Measurements from ENCODE around the gene HEPACAM2. TPM values are rescaled to one million over a fixed set of nuclear protein-coding genes. Genes with fewer than 3 reads are reported as not detected.

HEPACAM2 gene
- total and polyA plus RNA-seq, 2 of the 8 experiments (the other 6 are each of a cell fraction or from before 2014, with no cell fraction given), result not detected

DNA sequence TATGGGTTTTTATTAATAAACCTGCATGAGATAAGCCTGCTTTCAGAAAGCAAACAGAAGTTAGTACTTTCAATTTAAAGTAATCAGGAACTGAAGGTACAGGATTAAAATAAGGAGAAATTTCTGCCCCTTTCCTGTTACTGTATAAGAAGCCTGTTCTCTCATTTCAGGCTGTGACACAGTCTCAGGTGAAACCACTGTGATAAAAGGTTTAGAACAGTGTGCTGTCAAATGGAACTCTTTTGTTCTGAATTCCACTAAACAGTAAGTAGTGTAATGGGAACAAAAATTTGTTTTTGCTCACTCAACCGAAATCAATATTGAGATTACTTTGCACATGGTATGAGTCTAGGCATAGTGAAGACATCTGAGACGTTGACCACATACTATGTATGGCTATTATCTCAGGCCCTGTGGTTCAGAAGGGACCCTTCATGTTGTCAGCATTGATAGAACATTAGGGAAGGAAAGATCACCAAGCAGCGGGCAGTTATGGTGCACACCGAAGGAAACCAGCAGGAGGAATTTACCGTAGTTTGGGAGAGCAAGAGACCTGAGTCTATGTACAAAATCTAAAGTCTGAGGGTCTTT lies 14.9 kb downstream of the HEPACAM2 start (continued):
- TF ChIP-seq, protein P1, sequence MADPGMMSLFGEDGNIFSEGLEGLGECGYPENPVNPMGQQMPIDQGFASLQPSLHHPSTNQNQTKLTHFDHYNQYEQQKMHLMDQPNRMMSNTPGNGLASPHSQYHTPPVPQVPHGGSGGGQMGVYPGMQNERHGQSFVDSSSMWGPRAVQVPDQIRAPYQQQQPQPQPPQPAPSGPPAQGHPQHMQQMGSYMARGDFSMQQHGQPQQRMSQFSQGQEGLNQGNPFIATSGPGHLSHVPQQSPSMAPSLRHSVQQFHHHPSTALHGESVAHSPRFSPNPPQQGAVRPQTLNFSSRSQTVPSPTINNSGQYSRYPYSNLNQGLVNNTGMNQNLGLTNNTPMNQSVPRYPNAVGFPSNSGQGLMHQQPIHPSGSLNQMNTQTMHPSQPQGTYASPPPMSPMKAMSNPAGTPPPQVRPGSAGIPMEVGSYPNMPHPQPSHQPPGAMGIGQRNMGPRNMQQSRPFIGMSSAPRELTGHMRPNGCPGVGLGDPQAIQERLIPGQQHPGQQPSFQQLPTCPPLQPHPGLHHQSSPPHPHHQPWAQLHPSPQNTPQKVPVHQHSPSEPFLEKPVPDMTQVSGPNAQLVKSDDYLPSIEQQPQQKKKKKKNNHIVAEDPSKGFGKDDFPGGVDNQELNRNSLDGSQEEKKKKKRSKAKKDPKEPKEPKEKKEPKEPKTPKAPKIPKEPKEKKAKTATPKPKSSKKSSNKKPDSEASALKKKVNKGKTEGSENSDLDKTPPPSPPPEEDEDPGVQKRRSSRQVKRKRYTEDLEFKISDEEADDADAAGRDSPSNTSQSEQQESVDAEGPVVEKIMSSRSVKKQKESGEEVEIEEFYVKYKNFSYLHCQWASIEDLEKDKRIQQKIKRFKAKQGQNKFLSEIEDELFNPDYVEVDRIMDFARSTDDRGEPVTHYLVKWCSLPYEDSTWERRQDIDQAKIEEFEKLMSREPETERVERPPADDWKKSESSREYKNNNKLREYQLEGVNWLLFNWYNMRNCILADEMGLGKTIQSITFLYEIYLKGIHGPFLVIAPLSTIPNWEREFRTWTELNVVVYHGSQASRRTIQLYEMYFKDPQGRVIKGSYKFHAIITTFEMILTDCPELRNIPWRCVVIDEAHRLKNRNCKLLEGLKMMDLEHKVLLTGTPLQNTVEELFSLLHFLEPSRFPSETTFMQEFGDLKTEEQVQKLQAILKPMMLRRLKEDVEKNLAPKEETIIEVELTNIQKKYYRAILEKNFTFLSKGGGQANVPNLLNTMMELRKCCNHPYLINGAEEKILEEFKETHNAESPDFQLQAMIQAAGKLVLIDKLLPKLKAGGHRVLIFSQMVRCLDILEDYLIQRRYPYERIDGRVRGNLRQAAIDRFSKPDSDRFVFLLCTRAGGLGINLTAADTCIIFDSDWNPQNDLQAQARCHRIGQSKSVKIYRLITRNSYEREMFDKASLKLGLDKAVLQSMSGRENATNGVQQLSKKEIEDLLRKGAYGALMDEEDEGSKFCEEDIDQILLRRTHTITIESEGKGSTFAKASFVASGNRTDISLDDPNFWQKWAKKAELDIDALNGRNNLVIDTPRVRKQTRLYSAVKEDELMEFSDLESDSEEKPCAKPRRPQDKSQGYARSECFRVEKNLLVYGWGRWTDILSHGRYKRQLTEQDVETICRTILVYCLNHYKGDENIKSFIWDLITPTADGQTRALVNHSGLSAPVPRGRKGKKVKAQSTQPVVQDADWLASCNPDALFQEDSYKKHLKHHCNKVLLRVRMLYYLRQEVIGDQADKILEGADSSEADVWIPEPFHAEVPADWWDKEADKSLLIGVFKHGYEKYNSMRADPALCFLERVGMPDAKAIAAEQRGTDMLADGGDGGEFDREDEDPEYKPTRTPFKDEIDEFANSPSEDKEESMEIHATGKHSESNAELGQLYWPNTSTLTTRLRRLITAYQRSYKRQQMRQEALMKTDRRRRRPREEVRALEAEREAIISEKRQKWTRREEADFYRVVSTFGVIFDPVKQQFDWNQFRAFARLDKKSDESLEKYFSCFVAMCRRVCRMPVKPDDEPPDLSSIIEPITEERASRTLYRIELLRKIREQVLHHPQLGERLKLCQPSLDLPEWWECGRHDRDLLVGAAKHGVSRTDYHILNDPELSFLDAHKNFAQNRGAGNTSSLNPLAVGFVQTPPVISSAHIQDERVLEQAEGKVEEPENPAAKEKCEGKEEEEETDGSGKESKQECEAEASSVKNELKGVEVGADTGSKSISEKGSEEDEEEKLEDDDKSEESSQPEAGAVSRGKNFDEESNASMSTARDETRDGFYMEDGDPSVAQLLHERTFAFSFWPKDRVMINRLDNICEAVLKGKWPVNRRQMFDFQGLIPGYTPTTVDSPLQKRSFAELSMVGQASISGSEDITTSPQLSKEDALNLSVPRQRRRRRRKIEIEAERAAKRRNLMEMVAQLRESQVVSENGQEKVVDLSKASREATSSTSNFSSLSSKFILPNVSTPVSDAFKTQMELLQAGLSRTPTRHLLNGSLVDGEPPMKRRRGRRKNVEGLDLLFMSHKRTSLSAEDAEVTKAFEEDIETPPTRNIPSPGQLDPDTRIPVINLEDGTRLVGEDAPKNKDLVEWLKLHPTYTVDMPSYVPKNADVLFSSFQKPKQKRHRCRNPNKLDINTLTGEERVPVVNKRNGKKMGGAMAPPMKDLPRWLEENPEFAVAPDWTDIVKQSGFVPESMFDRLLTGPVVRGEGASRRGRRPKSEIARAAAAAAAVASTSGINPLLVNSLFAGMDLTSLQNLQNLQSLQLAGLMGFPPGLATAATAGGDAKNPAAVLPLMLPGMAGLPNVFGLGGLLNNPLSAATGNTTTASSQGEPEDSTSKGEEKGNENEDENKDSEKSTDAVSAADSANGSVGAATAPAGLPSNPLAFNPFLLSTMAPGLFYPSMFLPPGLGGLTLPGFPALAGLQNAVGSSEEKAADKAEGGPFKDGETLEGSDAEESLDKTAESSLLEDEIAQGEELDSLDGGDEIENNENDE (IDR thresholded peaks at IDR 0.05; ENCODE audit: insufficient replicate concordance, low read length), result no peak
- TF ChIP-seq RFX5 (IDR thresholded peaks at IDR 0.05; ENCODE audit: borderline replicate concordance, low read depth, low read length), result no peak
- TF ChIP-seq SP4 (IDR thresholded peaks at IDR 0.05; ENCODE audit: low read length), result no peak
- TF ChIP-seq SAP30 (IDR thresholded peaks at IDR 0.05; ENCODE audit: insufficient read depth, insufficient replicate concordance, low read length), result no peak
- TF ChIP-seq CTBP2 (IDR thresholded peaks at IDR 0.05; ENCODE audit: borderline replicate concordance, insufficient read depth, insufficient read length, low read length), result no peak
